ENCODE data around the gene POU2F3. TPM values are rescaled to one million over a fixed set of nuclear protein-coding genes. Genes with fewer than 3 reads are reported as not detected.

Gene POU2F3
- total RNA-seq, 1 donor from 2014 or later = not detected

- Histone ChIP-seq H4K20me1 (ENCODE audit: low read depth) (no peaks in the 10 kb centered on the region), H3K79me2 (ENCODE audit: low read depth) (no peaks in the 10 kb centered on the region), H3K4me2 (peak overlapping the region; percentile 10), H3K9ac (no peak overlapping the region), H3K4me3 (no peak overlapping the region), H3K4me1 (peaks cover 11% of the 10 kb centered on the region), H2AFZ (replicated peaks) (peak overlapping the region; percentile 30), H3K36me3 (no peaks in the 10 kb centered on the region), H3K9me3 (ENCODE audit: low read depth) (no peaks in the 10 kb centered on the region), H3K27ac (no peak overlapping the region), H3F3A (ENCODE audit: low read depth) (no peaks in the 10 kb centered on the region), H3K27me3 (no peaks in the 10 kb centered on the region)
- TF ChIP-seq EZH2phosphoT487 (IDR thresholded peaks at IDR 0.05) (no peak), EZH2 (IDR thresholded peaks at IDR 0.05) (no peak), CTCF (IDR thresholded peaks at IDR 0.05) (no peak)
- Mint-ChIP-seq H3K27ac (peak overlapping the region; percentile 31), H3K4me3 (no peak overlapping the region), H3K36me3 (no peaks in the 10 kb centered on the region), H3K27me3 (ENCODE audit: insufficient read depth, low read depth) (peaks cover 5% of the 10 kb centered on the region), H3K9me3 (no peaks in the 10 kb centered on the region), H3K4me1 (peaks cover 22% of the 10 kb centered on the region)
- no peak for DNase-seq (ENCODE audit: low spot score)
These were observed 41.3 kb downstream of the POU2F3 start for GRCh38 chr11:120281143-120281795.

- H3K4me1 Mint-ChIP-seq = peaks cover 20% of the 10 kb centered on the region
- no peak for DNase-seq (ENCODE audit: low spot score)
- no peaks in the 10 kb centered on the region for H3K79me2 ChIP-seq (ENCODE audit: low read depth)
- no peaks in the 10 kb centered on the region for H3K36me3 Mint-ChIP-seq
- H3K27ac ChIP-seq = no peak overlapping the region
- H3K9me3 Mint-ChIP-seq = no peaks in the 10 kb centered on the region
- H3K27ac Mint-ChIP-seq = no peak overlapping the region
- H3K4me3 Mint-ChIP-seq = no peak overlapping the region
- no peaks in the 10 kb centered on the region for H3K27me3 ChIP-seq
- no peaks in the 10 kb centered on the region for H3F3A ChIP-seq (ENCODE audit: low read depth)
- H3K9me3 ChIP-seq (ENCODE audit: low read depth) = no peaks in the 10 kb centered on the region
- TF ChIP-seq EZH2 (IDR thresholded peaks at IDR 0.05) (no peak), EZH2phosphoT487 (IDR thresholded peaks at IDR 0.05) (no peak), CTCF (IDR thresholded peaks at IDR 0.05) (no peak)
- H3K27me3 Mint-ChIP-seq (ENCODE audit: insufficient read depth, low read depth) = peaks cover 5% of the 10 kb centered on the region
- H4K20me1 ChIP-seq (ENCODE audit: low read depth) = no peaks in the 10 kb centered on the region
- peaks cover 11% of the 10 kb centered on the region for H3K4me1 ChIP-seq
- no peak overlapping the region for H2AFZ ChIP-seq (replicated peaks)
- H3K36me3 ChIP-seq = no peaks in the 10 kb centered on the region
- no peak overlapping the region for H3K4me2 ChIP-seq
- no peak overlapping the region for H3K4me3 ChIP-seq
- no peak overlapping the region for H3K9ac ChIP-seq
These were observed 43.2 kb downstream of the POU2F3 start for GRCh38 chr11:120283124-120283523.

- Histone ChIP-seq H3K79me2 (ENCODE audit: low read depth) (no peaks in the 10 kb centered on the region), H3K27me3 (no peaks in the 10 kb centered on the region), H3K36me3 (no peaks in the 10 kb centered on the region), H3K9me3 (ENCODE audit: low read depth) (no peaks in the 10 kb centered on the region), H3K4me3 (no peak overlapping the region), H3K27ac (no peak overlapping the region), H3K4me1 (peaks cover 15% of the 10 kb centered on the region), H3K4me2 (no peak overlapping the region), H3K9ac (no peak overlapping the region), H3F3A (ENCODE audit: low read depth) (peaks cover 5% of the 10 kb centered on the region), H4K20me1 (ENCODE audit: low read depth) (no peaks in the 10 kb centered on the region), H2AFZ (replicated peaks) (no peak overlapping the region)
- H3K27me3 Mint-ChIP-seq (ENCODE audit: insufficient read depth, low read depth) = peaks cover 5% of the 10 kb centered on the region
- H3K4me1 Mint-ChIP-seq = peaks cover 16% of the 10 kb centered on the region
- TF ChIP-seq EZH2phosphoT487 (IDR thresholded peaks at IDR 0.05) (no peak), EZH2 (IDR thresholded peaks at IDR 0.05) (no peak), CTCF (IDR thresholded peaks at IDR 0.05) (no peak)
- H3K4me3 Mint-ChIP-seq = no peak overlapping the region
- no peak overlapping the region for H3K27ac Mint-ChIP-seq
- no peaks in the 10 kb centered on the region for H3K36me3 Mint-ChIP-seq
- no peaks in the 10 kb centered on the region for H3K9me3 Mint-ChIP-seq
- no peak for DNase-seq (ENCODE audit: low spot score)
These were observed 44.3 kb downstream of the POU2F3 start for GRCh38 chr11:120284272-120284671.
